Measurements from ENCODE around the gene TJP1. TPM values are rescaled to one million over a fixed set of nuclear protein-coding genes. Genes with fewer than 3 reads are reported as not detected.

The TJP1 gene
- total and polyA plus RNA-seq, 2 of the 8 experiments (the other 6 are each of a cell fraction or from before 2014, with no cell fraction given) = 46.3 to 138 TPM

DNA sequence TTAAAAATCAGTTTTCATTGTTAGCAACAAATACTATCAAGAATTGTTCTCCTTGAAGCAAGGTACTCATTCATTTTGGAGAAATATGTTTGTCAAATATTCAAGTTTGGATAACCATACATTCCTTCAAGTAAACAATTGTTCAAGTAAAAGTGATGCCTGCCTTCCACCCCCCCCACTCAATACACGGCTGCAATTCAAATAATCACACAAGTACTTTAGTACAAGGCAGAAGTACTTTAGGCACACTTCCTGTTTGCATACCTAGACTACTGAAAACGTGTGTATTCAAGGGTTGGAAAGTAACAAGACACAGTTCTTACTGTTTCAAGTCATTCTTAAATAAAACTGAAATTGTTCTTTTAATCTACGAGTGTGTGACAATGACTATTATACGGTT is 45.4 kb downstream of the TJP1 start:
- no peak overlapping the region for H3K23ac ChIP-seq (ENCODE audit: insufficient read length)
- ChIA-PET POLR2A (ENCODE audit: partially characterized antibody) (interaction anchor here (1.4 kb wide), 1 partner anchor 149 kb away, joined by 3 read pairs; no protein-coding TSS in a partner anchor), CTCF (ENCODE audit: partially characterized antibody) (interaction anchor here (1.2 kb wide), 1 partner anchor 23 kb away, joined by 5 read pairs; no protein-coding TSS in a partner anchor)
- no peak overlapping the region for H3K9ac ChIP-seq (replicated peaks in 1 of 4; ENCODE audit: extremely low read depth in 1 of 4, low read depth in 3 of 4, low read length in 3 of 4)
- peaks cover 5% of the 10 kb centered on the region in 2 experiments; a peak in 3 of 4 replicates for H3K9me3 ChIP-seq (ENCODE audit: insufficient read depth in 2 of 2, low read depth in 1 of 2, low read length in 1 of 2)
- H3K14ac ChIP-seq (ENCODE audit: insufficient read length) = no peak overlapping the region
- peaks cover 0 to 11% (median 3%) of the 10 kb centered on the region in 4 experiments; a peak in 3 of 8 replicates for H3K36me3 ChIP-seq (ENCODE audit: control insufficient read depth in 2 of 4, insufficient read depth in 4 of 4, low read length in 3 of 4)
- H3K23me2 ChIP-seq (ENCODE audit: low read depth, low read length) = no peaks in the 10 kb centered on the region
- H3K56ac ChIP-seq (replicated peaks; ENCODE audit: insufficient read length, low read depth, low read length) = no peak overlapping the region
- H2BK20ac ChIP-seq (ENCODE audit: low read length) = no peak overlapping the region
- FAIRE-seq (no peak), DNase-seq (ENCODE audit: low read depth in 1 of 2, low spot score in 2 of 2) (no peak)
- H2BK15ac ChIP-seq (ENCODE audit: low read length) = no peak overlapping the region
- peaks cover 5 to 11% of the 10 kb centered on the region in 2 experiments for H4K20me1 ChIP-seq (replicated peaks in 1 of 2; ENCODE audit: control insufficient read depth in 1 of 2, insufficient read depth in 2 of 2, low read length in 2 of 2)
- peaks cover 3% of the 10 kb centered on the region; the same call in 1 of the 2 replicates for H3K79me1 ChIP-seq (ENCODE audit: low read depth, low read length)
- TF ChIP-seq ZNF274 (IDR thresholded peaks at IDR 0.05; ENCODE audit: borderline replicate concordance, extremely low read depth, low read length) = no peak
- TF ChIP-seq CEBPB (IDR thresholded peaks at IDR 0.05; ENCODE audit: low read depth, low read length) = no peak
- TF ChIP-seq POLR2A (IDR thresholded peaks at IDR 0.05; ENCODE audit: control extremely low read depth in 1 of 2, low read depth in 2 of 2, low read length in 2 of 2) = no peak
- TF ChIP-seq HDAC6 (IDR thresholded peaks at IDR 0.05; ENCODE audit: low read depth, low read length) = no peak
- no peak for TF ChIP-seq ASH2L (IDR thresholded peaks at IDR 0.05; ENCODE audit: low read length)
- no peak for TF ChIP-seq TAF7 (optimal IDR thresholded peaks at IDR 0.05; ENCODE audit: borderline replicate concordance, low read depth, low read length)
- no peak for TF ChIP-seq RXRA (IDR thresholded peaks at IDR 0.05; ENCODE audit: insufficient read depth, low read depth, low read length)
- TF ChIP-seq EZH2 (IDR thresholded peaks at IDR 0.05; ENCODE audit: low read depth, low read length, severe bottlenecking) = no peak
- no peak overlapping the region for H2AFZ ChIP-seq (ENCODE audit: low read length)
- no peak overlapping the region for H2AK5ac ChIP-seq (ENCODE audit: low read depth, low read length)
- peaks cover 5 to 91% of the 10 kb centered on the region in 2 experiments; a peak in 3 of 4 replicates for H3K79me2 ChIP-seq (ENCODE audit: control insufficient read depth in 1 of 2, insufficient read depth in 2 of 2, low read length in 2 of 2)
- H3K18ac ChIP-seq (ENCODE audit: extremely low read depth, low read length) = no peak overlapping the region
- H2BK120ac ChIP-seq (replicated peaks; ENCODE audit: low read depth, low read length) = no peak overlapping the region
- H3K4ac ChIP-seq (replicated peaks; ENCODE audit: insufficient read length, low read depth, low read length) = no peak overlapping the region
- H2BK12ac ChIP-seq (ENCODE audit: low read depth, low read length) = no peak overlapping the region
- no peak overlapping the region for H4K8ac ChIP-seq (ENCODE audit: extremely low read depth, insufficient read depth, low read length)
- H2BK5ac ChIP-seq (ENCODE audit: low read depth, low read length) = no peak overlapping the region
- no peak overlapping the region for H3K27ac ChIP-seq (ENCODE audit: low read depth, low read length)
- no peak overlapping the region for H4K5ac ChIP-seq (ENCODE audit: insufficient read length, low read depth, low read length)
- H3K4me1 ChIP-seq (replicated peaks in 1 of 4; ENCODE audit: control insufficient read depth in 3 of 4, insufficient read depth in 4 of 4, low read length in 3 of 4) = peaks cover 0 to 15% (median 5%) of the 10 kb centered on the region in 4 experiments; a peak in 4 of 7 replicates
- no peaks in the 10 kb centered on the region for H3K27me3 ChIP-seq (replicated peaks in 1 of 4; ENCODE audit: control insufficient read depth in 3 of 4, extremely low read depth in 1 of 4, insufficient read depth in 3 of 4, low read length in 3 of 4)
- WGBS, 2 experiments (ENCODE audit: extremely low coverage in 1 of 2, insufficient coverage in 1 of 2, insufficient read length in 1 of 2, insufficient replicate concordance in 2 of 2, low coverage in 1 of 2, low lambda C conversion rate in 2 of 2, missing lambda C conversion rate in 1 of 2) = 78% methylated on average over 4 of the region's 4 CpGs; no CpG with 5 or more reads in 1 of the 2 experiments
- H4K91ac ChIP-seq (replicated peaks; ENCODE audit: insufficient read length, low read length) = no peak overlapping the region
- no peak overlapping the region for H3K4me3 ChIP-seq (ENCODE audit: extremely low read depth in 1 of 4, insufficient read depth in 2 of 4, low read depth in 3 of 4, low read length in 4 of 4)
- no peak overlapping the region for H3K4me2 ChIP-seq (ENCODE audit: insufficient read depth in 1 of 2, low read depth in 2 of 2, low read length in 2 of 2)
